GM18907 (cell line): ENCODE results near the gene CPXM2.

Experiments used
- ATAC-seq: cut with Tn5 transposase; IDR thresholded peaks from one replicate; pipeline ENCODE4 v1.9.1; 2021; ENCODE audit warnings: mild to moderate bottlenecking, moderate library complexity; ENCODE audit not compliant: unreplicated experiment

Gene CPXM2

GRCh38 chr10:123878666-123879303 lies 12.8 kb downstream of the CPXM2 start:
- no peak for ATAC-seq

- no peak for ATAC-seq
These were observed 21.3 kb downstream of the CPXM2 start for GRCh38 chr10:123870260-123870659.

GRCh38 chr10:123869020-123869414 lies 22.6 kb downstream of the CPXM2 start:
- ATAC-seq = no peak

- ATAC-seq = no peak
These were observed 23.3 kb downstream of the CPXM2 start for GRCh38 chr10:123868038-123869019.

- ATAC-seq = no peak
These were observed 25.7 kb downstream of the CPXM2 start for GRCh38 chr10:123865880-123866279.

GRCh38 chr10:123865350-123865749 lies 26.3 kb downstream of the CPXM2 start:
- no peak for ATAC-seq

GRCh38 chr10:123864923-123865322 lies 26.7 kb downstream of the CPXM2 start:
- ATAC-seq = no peak

GRCh38 chr10:123863721-123864482 lies 27.7 kb downstream of the CPXM2 start:
- no peak for ATAC-seq

GRCh38 chr10:123863183-123863575 lies 28.4 kb downstream of the CPXM2 start:
- ATAC-seq = no peak

GRCh38 chr10:123862421-123863182 lies 29.0 kb downstream of the CPXM2 start:
- ATAC-seq = no peak

- ATAC-seq = no peak
These were observed 30.8 kb downstream of the CPXM2 start for GRCh38 chr10:123860856-123861255.

GRCh38 chr10:123860209-123860608 lies 31.4 kb downstream of the CPXM2 start:
- no peak for ATAC-seq

- no peak for ATAC-seq
These were observed 32.0 kb downstream of the CPXM2 start for GRCh38 chr10:123859653-123860050.

GRCh38 chr10:123858907-123859652 lies 32.5 kb downstream of the CPXM2 start:
- no peak for ATAC-seq

GRCh38 chr10:123858077-123858681 lies 33.4 kb downstream of the CPXM2 start:
- no peak for ATAC-seq

- no peak for ATAC-seq
These were observed 34.0 kb downstream of the CPXM2 start for GRCh38 chr10:123857616-123858015.

- ATAC-seq = no peak
These were observed 36.5 kb downstream of the CPXM2 start for GRCh38 chr10:123855008-123855684.

GRCh38 chr10:123854498-123854897 lies 37.1 kb downstream of the CPXM2 start:
- ATAC-seq = no peak

GRCh38 chr10:123854003-123854402 lies 37.6 kb downstream of the CPXM2 start:
- no peak for ATAC-seq
